ENCODE results near the gene TMEM123.
"Not testable (repeated sequence)": the region's sequence is repeated elsewhere in the genome, so short reads cannot be mapped to it uniquely, and the experiment has no call there.

DNA sequence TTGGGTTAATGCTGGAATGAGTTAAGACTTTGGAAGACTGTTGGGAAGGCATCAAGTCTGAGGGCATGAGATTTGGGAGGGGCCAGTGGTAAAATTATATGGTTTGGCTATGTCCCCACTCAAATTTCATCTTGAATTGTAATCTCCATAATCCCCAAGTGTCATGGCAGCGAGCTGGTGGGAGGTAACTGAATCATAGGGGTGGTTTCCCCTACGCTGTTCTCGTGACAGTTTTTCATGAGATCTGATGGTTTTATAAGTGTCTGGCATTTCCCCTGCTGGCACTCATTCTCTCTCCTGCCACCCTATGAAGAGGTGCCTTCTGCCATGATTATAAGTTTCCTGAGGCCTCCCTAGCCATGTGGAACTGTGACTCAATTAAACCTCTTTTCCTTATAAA is 19.0 kb downstream of the TMEM123 start:
- TF ChIP-seq, protein P1, sequence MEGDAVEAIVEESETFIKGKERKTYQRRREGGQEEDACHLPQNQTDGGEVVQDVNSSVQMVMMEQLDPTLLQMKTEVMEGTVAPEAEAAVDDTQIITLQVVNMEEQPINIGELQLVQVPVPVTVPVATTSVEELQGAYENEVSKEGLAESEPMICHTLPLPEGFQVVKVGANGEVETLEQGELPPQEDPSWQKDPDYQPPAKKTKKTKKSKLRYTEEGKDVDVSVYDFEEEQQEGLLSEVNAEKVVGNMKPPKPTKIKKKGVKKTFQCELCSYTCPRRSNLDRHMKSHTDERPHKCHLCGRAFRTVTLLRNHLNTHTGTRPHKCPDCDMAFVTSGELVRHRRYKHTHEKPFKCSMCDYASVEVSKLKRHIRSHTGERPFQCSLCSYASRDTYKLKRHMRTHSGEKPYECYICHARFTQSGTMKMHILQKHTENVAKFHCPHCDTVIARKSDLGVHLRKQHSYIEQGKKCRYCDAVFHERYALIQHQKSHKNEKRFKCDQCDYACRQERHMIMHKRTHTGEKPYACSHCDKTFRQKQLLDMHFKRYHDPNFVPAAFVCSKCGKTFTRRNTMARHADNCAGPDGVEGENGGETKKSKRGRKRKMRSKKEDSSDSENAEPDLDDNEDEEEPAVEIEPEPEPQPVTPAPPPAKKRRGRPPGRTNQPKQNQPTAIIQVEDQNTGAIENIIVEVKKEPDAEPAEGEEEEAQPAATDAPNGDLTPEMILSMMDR (conservative IDR thresholded peaks at IDR 0.05; ENCODE audit: low read length): not testable (repeated sequence)
- not testable (repeated sequence) for TF ChIP-seq EZH2phosphoT487 (IDR thresholded peaks at IDR 0.05; ENCODE audit: borderline replicate concordance)

All from Loucy (cell line).